PC-3 (cell line): ENCODE data around the gene CTAG2.
"Not testable (repeated sequence)": the region's sequence is repeated elsewhere in the genome, so short reads cannot be mapped to it uniquely, and the experiment has no call there.

Experiments
- EZH2 ChIP-seq: fragments of 300-600 bp; sonication (generic); IDR thresholded peaks from one replicate; pipeline ENCODE4 v1.6.1; 2017; ENCODE audit warnings: antibody characterized with exemption, mild to moderate bottlenecking, low read length; ENCODE audit not compliant: unreplicated experiment
- EZH2phosphoT487 ChIP-seq: fragments of 300-600 bp; sonication (generic); IDR thresholded peaks from 2 replicates; pipeline ENCODE4 v1.6.1; 2018; ENCODE audit warnings: mild to moderate bottlenecking, antibody characterized with exemption, low read length, borderline replicate concordance
- TF ChIP-seq, protein P1 (sequence below): fragments of 300-600 bp; sonication (generic); conservative IDR thresholded peaks from 2 replicates; pipeline ENCODE4 v1.5.1; 2017; ENCODE audit warnings: antibody characterized with exemption, low read depth, mild to moderate bottlenecking, low read length

DNA sequence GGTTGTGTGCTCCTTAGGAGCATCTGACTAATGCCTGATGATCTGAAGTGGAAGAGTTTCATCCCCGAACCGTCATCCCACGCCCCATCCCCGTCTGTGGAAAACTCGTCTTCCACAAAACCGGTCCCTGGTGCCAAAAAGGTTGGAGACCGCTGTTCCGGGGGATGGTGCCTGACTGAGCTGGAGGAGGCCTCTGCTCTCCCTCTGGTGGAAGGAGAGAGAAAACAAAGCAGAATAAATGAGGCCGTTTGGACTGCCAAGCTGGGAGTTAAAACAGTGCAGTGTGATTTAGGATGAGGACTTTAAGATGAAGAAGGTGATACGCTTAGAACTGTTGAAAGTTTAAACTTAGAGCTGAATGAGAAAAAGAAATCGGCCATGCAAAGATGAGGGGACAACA is 19.7 kb downstream of the CTAG2 start:
- TF ChIP-seq, protein P1, sequence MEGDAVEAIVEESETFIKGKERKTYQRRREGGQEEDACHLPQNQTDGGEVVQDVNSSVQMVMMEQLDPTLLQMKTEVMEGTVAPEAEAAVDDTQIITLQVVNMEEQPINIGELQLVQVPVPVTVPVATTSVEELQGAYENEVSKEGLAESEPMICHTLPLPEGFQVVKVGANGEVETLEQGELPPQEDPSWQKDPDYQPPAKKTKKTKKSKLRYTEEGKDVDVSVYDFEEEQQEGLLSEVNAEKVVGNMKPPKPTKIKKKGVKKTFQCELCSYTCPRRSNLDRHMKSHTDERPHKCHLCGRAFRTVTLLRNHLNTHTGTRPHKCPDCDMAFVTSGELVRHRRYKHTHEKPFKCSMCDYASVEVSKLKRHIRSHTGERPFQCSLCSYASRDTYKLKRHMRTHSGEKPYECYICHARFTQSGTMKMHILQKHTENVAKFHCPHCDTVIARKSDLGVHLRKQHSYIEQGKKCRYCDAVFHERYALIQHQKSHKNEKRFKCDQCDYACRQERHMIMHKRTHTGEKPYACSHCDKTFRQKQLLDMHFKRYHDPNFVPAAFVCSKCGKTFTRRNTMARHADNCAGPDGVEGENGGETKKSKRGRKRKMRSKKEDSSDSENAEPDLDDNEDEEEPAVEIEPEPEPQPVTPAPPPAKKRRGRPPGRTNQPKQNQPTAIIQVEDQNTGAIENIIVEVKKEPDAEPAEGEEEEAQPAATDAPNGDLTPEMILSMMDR = not testable (repeated sequence)
- TF ChIP-seq EZH2, EZH2phosphoT487: not testable (repeated sequence)
